Endothelial cell of umbilical vein (primary cell): ENCODE results near the gene WDPCP.

Experiments used
- TF ChIP-seq, protein P1 (sequence below), 2 donors: IDR thresholded peaks; 1 replicate in 1 of 2; 2 replicates in 1 of 2; pipeline ENCODE4 v1.5.1; 2011; ENCODE audit warnings: low read length in 2 of 2, mild to moderate bottlenecking in 2 of 2, moderate library complexity in 2 of 2, control low read depth in 1 of 2, inconsistent platforms in 1 of 2, low read depth in 1 of 2; ENCODE audit not compliant: insufficient read depth in 1 of 2; ENCODE audit errors: extremely low read depth in 1 of 2
- TF ChIP-seq, protein P2 (sequence below): IDR thresholded peaks from 2 replicates; pipeline ENCODE4 v1.6.1; 2011; ENCODE audit not compliant: insufficient read depth, insufficient read length

DNA sequence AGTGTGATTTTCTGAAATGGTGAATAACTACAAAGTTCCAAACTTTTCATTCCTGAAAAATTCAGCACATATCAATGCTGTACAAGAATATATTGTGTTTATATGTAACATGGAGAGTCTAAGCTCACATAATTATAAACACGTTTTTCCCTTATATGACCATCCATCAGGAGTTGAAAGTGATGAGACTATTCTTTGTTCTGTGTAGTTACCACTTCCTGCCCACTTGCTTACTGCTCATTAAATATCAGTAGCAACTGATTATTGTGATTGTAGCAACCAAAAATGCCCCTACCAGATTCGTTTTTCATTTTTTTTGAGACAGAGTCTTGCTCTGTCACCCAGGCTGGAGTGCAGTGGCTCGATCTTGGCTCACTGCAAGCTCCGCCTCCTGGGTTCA is 506.9 kb downstream of the WDPCP start:
- TF ChIP-seq, protein P1, sequence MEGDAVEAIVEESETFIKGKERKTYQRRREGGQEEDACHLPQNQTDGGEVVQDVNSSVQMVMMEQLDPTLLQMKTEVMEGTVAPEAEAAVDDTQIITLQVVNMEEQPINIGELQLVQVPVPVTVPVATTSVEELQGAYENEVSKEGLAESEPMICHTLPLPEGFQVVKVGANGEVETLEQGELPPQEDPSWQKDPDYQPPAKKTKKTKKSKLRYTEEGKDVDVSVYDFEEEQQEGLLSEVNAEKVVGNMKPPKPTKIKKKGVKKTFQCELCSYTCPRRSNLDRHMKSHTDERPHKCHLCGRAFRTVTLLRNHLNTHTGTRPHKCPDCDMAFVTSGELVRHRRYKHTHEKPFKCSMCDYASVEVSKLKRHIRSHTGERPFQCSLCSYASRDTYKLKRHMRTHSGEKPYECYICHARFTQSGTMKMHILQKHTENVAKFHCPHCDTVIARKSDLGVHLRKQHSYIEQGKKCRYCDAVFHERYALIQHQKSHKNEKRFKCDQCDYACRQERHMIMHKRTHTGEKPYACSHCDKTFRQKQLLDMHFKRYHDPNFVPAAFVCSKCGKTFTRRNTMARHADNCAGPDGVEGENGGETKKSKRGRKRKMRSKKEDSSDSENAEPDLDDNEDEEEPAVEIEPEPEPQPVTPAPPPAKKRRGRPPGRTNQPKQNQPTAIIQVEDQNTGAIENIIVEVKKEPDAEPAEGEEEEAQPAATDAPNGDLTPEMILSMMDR (IDR thresholded peaks at IDR 0.05; ENCODE audit: extremely low read depth in 1 of 2, insufficient read depth in 1 of 2, low read depth in 1 of 2, low read length in 2 of 2): no peak
- TF ChIP-seq, protein P2, sequence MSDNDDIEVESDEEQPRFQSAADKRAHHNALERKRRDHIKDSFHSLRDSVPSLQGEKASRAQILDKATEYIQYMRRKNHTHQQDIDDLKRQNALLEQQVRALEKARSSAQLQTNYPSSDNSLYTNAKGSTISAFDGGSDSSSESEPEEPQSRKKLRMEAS: no peak
